Progenitor cell of endocrine pancreas (in vitro differentiated cells): ENCODE measurements around the gene NBAS. TPM values are rescaled to one million over a fixed set of nuclear protein-coding genes. Genes with fewer than 3 reads are reported as not detected.
"Not testable (repeated sequence)": the region's sequence is repeated elsewhere in the genome, so short reads cannot be mapped to it uniquely, and the experiment has no call there.

Experiments
- DNase-seq: peaks from one replicate; pipeline ENCODE4 v3.0.0; 2021; ENCODE audit warnings: low spot score; ENCODE audit not compliant: unreplicated experiment
- H3K27ac Mint-ChIP-seq: 2 replicates; pipeline ENCODE4 v1.8.0; 2021; ENCODE audit warnings: mild to moderate bottlenecking, moderate library complexity, mixed read lengths
- H3K27me3 Mint-ChIP-seq: 2 replicates; pipeline ENCODE4 v1.8.0; 2021; ENCODE audit warnings: mixed read lengths
- H3K36me3 Mint-ChIP-seq: 2 replicates; pipeline ENCODE4 v1.8.0; 2022; ENCODE audit warnings: mixed read lengths; ENCODE audit not compliant: insufficient read depth
- H3K4me1 Mint-ChIP-seq: 2 replicates; pipeline ENCODE4 v1.8.0; 2021; ENCODE audit warnings: low read depth, mixed read lengths
- H3K4me3 Mint-ChIP-seq: 2 replicates; pipeline ENCODE4 v1.8.0; 2021; ENCODE audit warnings: low read depth, mild to moderate bottlenecking, moderate library complexity, mixed read lengths
- H3K9me3 Mint-ChIP-seq: 2 replicates; pipeline ENCODE4 v1.8.0; 2021; ENCODE audit warnings: low read depth, mixed read lengths
- CTCF ChIP-seq: fragments of 200-600 bp; sonication (generic); IDR thresholded peaks from one replicate; pipeline ENCODE4 v1.5.0; 2021; ENCODE audit warnings: antibody characterized with exemption, mild to moderate bottlenecking; ENCODE audit not compliant: unreplicated experiment
- total RNA-seq: library from RNA; stranded (reverse); gene quantifications from 2 replicates; pipeline ENCODE4 v1.2.1, GENCODE V29; 2021

NBAS gene
- total RNA-seq, 1 donor from 2014 or later: 63.0 TPM

DNA sequence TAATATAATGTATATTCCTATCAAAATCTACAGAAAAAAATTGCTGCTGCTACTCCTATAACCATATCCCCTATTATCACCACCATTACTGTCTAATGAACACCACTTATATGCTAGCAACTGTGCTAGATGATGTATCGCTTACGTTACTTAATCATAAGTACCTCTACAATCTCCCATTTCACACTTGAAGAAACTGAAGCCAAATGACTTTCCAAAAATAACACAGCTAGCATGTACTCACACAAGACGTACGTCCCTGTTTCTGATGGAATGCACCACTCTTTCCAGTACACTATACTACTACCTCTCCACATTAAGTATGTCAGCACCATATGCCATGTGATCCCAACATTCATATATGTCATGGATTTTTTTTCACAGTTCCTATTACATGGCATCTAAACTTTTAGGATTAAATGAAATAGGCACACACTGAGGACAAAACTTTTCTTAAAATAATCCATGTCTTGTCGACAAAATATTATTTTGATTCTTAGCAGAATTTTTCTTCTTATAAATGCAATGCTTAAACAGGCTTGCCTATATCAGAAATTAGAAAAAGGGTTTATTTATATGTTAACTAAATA is 112.8 kb downstream of the NBAS start:
- TF ChIP-seq CTCF: no peak
- DNase-seq: no peak
- H3K9me3 Mint-ChIP-seq: peaks cover 13% of the 10 kb centered on the region
- H3K27me3 Mint-ChIP-seq: no peaks in the 10 kb centered on the region
- no peak overlapping the region for H3K27ac Mint-ChIP-seq
- H3K4me3 Mint-ChIP-seq: no peak overlapping the region
- peaks cover 18% of the 10 kb centered on the region for H3K36me3 Mint-ChIP-seq
- H3K4me1 Mint-ChIP-seq: no peaks in the 10 kb centered on the region

DNA sequence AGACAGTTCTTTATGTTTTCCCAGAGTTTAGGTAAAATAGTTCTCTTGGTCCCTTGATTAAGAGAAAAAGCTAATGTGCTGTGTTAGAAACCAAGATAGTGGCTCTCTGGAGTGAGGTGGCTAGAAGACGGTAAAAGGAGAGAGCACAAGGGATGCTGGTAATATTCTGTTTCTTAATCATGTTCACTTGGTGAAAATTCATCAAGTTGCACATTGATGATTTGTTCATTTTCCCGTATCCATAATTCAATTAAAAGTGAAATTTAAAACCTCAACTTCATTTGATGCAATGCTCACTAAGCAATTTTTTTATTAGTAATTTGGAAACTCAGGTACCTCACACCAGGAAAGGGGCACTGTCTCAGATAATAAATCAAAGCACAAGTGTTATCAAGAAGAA is 113.8 kb downstream of the NBAS start:
- no peaks in the 10 kb centered on the region for H3K27me3 Mint-ChIP-seq
- no peak for TF ChIP-seq CTCF
- H3K4me3 Mint-ChIP-seq: no peak overlapping the region
- DNase-seq: no peak
- H3K9me3 Mint-ChIP-seq: peaks cover 11% of the 10 kb centered on the region
- H3K4me1 Mint-ChIP-seq: no peaks in the 10 kb centered on the region
- peaks cover 13% of the 10 kb centered on the region for H3K36me3 Mint-ChIP-seq
- no peak overlapping the region for H3K27ac Mint-ChIP-seq

DNA sequence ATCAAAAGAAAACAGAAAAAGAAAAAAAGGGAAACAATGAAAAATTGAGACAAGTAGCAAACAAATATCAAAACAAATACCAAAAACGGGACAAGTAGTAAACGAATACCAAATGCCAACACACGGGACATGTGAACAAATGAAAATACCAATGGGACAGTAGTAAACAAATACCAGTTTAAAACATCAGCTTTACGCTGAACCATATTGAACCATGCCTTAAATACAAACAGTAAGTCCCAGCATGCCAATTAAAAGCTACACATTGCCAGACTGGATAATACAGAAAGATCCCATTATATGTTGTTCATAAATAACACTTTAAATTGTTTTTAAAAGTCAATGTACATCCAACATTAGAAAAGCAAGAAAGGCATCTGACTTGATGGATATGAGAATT is 114.2 kb downstream of the NBAS start:
- Mint-ChIP-seq H3K4me3 (no peak overlapping the region), H3K36me3 (peaks cover 13% of the 10 kb centered on the region), H3K27me3 (no peaks in the 10 kb centered on the region), H3K27ac (no peak overlapping the region), H3K4me1 (no peaks in the 10 kb centered on the region), H3K9me3 (peaks cover 11% of the 10 kb centered on the region)
- TF ChIP-seq CTCF: no peak
- DNase-seq: no peak

DNA sequence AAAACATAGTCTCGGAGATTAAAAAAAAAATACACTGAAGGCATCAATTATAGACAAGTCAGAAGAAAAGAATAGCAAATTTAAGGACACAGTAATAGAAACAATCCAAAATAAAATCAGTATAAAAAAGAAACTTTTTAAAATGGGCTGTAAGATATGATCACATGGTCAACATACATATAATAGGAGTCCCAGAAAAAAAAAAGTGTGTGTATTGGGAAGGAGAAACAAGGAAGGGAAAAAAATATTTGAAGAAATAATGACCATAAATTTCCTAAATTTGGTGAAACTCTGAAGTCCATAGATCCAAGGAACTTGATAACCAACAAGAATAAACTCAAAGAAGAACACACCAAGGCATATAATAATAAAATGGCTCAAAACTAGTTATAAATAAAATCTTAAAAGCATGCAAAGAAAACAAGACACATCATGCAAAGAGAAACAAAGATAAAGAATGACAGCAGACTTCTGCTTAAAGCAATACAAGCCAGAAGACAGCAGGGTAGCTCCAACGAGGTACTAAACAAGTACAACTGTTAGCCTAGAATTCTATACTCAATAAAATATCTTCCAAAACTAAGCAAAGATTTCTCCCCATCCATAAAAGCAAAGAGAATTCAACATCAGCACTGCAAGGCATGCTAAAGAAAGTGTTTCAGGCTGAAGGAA is 115.1 kb downstream of the NBAS start:
- Mint-ChIP-seq H3K9me3 (peaks cover 11% of the 10 kb centered on the region), H3K4me3 (no peak overlapping the region), H3K27ac (no peak overlapping the region), H3K27me3 (no peaks in the 10 kb centered on the region), H3K36me3 (peaks cover 10% of the 10 kb centered on the region), H3K4me1 (no peaks in the 10 kb centered on the region)
- no peak for DNase-seq
- no peak for TF ChIP-seq CTCF

- not testable (repeated sequence) for H3K4me3 Mint-ChIP-seq, H3K27ac Mint-ChIP-seq, H3K27me3 Mint-ChIP-seq, H3K9me3 Mint-ChIP-seq, DNase-seq
- Mint-ChIP-seq H3K36me3 (peaks cover 13% of the 10 kb centered on the region), H3K4me1 (peaks cover 11% of the 10 kb centered on the region)
These were observed 121.2 kb downstream of the NBAS start for GRCh38 chr2:15439768-15440524.

GRCh38 chr2:15439366-15439765 is 121.8 kb downstream of the NBAS start:
- peaks cover 13% of the 10 kb centered on the region for H3K36me3 Mint-ChIP-seq
- H3K4me1 Mint-ChIP-seq: peaks cover 11% of the 10 kb centered on the region
- DNase-seq, H3K27ac Mint-ChIP-seq, H3K27me3 Mint-ChIP-seq, H3K4me3 Mint-ChIP-seq, H3K9me3 Mint-ChIP-seq: not testable (repeated sequence)
